ENCODE measurements around the gene BIN2. TPM values are rescaled to one million over a fixed set of nuclear protein-coding genes. Genes with fewer than 3 reads are reported as not detected.

BIN2 gene
- total and polyA plus RNA-seq, 2 of the 4 experiments (the other 2 are of a cell fraction) = not detected

Other genes with a start within 250 kb of the BIN2 start
- gene CSRNP2, start 240.6 kb downstream of the BIN2 start, total RNA-seq (2012; rRNA removed) = 14.0 and 16.7 TPM in 2 replicates
- 21.7 and 22.2 TPM in 2 replicates for gene CSRNP2, start 240.6 kb downstream of the BIN2 start, polyA plus RNA-seq (2012; rRNA removed)
- gene TFCP2, start 151.0 kb downstream of the BIN2 start, total RNA-seq (2012; rRNA removed) = 10.0 and 13.3 TPM in 2 replicates
- gene TFCP2, start 151.0 kb downstream of the BIN2 start, polyA plus RNA-seq (2012; rRNA removed) = 13.8 and 15.4 TPM in 2 replicates
- gene POU6F1, start 106.1 kb downstream of the BIN2 start, total RNA-seq (2012; rRNA removed) = 0.90 and 1.9 TPM in 2 replicates
- 3.6 and 4.3 TPM in 2 replicates for gene POU6F1, start 106.1 kb downstream of the BIN2 start, polyA plus RNA-seq (2012; rRNA removed)
- 62.2 and 77.2 TPM in 2 replicates for gene DAZAP2, start 85.3 kb downstream of the BIN2 start, total RNA-seq (2012; rRNA removed)
- 202 and 316 TPM in 2 replicates for gene DAZAP2, start 85.3 kb downstream of the BIN2 start, polyA plus RNA-seq (2012; rRNA removed)
- gene SMAGP, start 53.8 kb downstream of the BIN2 start, total RNA-seq (2012; rRNA removed) = 12.2 and 15.6 TPM in 2 replicates
- 35.8 and 42.7 TPM in 2 replicates for gene SMAGP, start 53.8 kb downstream of the BIN2 start, polyA plus RNA-seq (2012; rRNA removed)
- gene CELA1, start 22.5 kb upstream of the BIN2 start, total RNA-seq (2012; rRNA removed) = not detected in 2 replicates
- not detected in 2 replicates for gene CELA1, start 22.5 kb upstream of the BIN2 start, polyA plus RNA-seq (2012; rRNA removed)
- gene GALNT6, start 67.2 kb upstream of the BIN2 start, total RNA-seq (2012; rRNA removed) = 21.4 and 23.7 TPM in 2 replicates
- gene GALNT6, start 67.2 kb upstream of the BIN2 start, polyA plus RNA-seq (2012; rRNA removed) = 16.4 and 17.1 TPM in 2 replicates
- 4.4 and 5.2 TPM in 2 replicates for gene SLC4A8, start 100.7 kb upstream of the BIN2 start, total RNA-seq (2012; rRNA removed)
- 3.1 and 3.2 TPM in 2 replicates for gene SLC4A8, start 100.7 kb upstream of the BIN2 start, polyA plus RNA-seq (2012; rRNA removed)

All from IMR-90 (cell line).